Effector memory CD4-positive, alpha-beta T cell (primary cell): ENCODE results near the gene NUP205.

Source experiments
- DNase-seq, 3 donors: peaks; one replicate each; pipeline ENCODE4 v3.0.0-alpha.2; 2020
- H3K27ac ChIP-seq: 2 replicates; pipeline ENCODE4 v1.7.0; 2013; ENCODE audit warnings: mild to moderate bottlenecking, low read length, moderate library complexity; ENCODE audit not compliant: insufficient read depth, poor library complexity, severe bottlenecking
- H3K27me3 ChIP-seq: replicated peaks from 2 replicates; pipeline ENCODE4 v1.7.0; 2013; ENCODE audit warnings: mild to moderate bottlenecking, low read length; ENCODE audit not compliant: insufficient read depth, control insufficient read depth, poor library complexity, severe bottlenecking
- H3K36me3 ChIP-seq: 2 replicates; pipeline ENCODE4 v1.7.0; 2013; ENCODE audit warnings: mild to moderate bottlenecking, low read length, moderate library complexity; ENCODE audit not compliant: control insufficient read depth, insufficient read depth
- H3K4me1 ChIP-seq: 2 replicates; pipeline ENCODE4 v1.7.0; 2013; ENCODE audit warnings: low read length, mild to moderate bottlenecking; ENCODE audit not compliant: control insufficient read depth, insufficient read depth, poor library complexity, severe bottlenecking
- H3K4me3 ChIP-seq: 2 replicates; pipeline ENCODE4 v1.7.0; 2013; ENCODE audit warnings: low read length, low read depth, mild to moderate bottlenecking; ENCODE audit not compliant: insufficient read depth, poor library complexity, severe bottlenecking
- H3K9me3 ChIP-seq: 2 replicates; pipeline ENCODE4 v1.7.0; 2013; ENCODE audit warnings: mild to moderate bottlenecking, low read length, moderate library complexity; ENCODE audit not compliant: control insufficient read depth

NUP205 gene

DNA sequence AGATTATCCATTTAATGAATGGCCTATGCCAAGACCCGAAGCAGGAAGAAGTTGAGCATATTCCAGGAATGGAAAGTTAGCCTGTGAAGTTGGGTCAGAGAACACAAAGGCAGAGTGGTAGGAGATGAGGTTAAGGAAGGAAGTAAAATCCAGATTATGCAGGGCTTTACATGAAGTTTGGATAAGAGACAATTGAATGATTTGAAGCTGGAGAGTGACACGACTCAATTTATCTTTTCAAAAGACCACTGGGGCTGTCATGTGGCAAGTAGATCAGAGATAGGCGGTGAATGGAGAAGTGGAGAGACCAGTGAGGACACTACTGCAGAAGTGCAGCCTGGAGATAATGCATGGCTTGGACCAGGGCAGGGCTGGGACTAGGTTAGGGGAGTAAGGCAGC is 40.7 kb upstream of the NUP205 start:
- Histone ChIP-seq H3K4me1 (no peaks in the 10 kb centered on the region), H3K27me3 (no peaks in the 10 kb centered on the region), H3K9me3 (no peaks in the 10 kb centered on the region), H3K4me3 (no peak overlapping the region), H3K36me3 (no peaks in the 10 kb centered on the region), H3K27ac (no peak overlapping the region)
- no peak for DNase-seq

DNA sequence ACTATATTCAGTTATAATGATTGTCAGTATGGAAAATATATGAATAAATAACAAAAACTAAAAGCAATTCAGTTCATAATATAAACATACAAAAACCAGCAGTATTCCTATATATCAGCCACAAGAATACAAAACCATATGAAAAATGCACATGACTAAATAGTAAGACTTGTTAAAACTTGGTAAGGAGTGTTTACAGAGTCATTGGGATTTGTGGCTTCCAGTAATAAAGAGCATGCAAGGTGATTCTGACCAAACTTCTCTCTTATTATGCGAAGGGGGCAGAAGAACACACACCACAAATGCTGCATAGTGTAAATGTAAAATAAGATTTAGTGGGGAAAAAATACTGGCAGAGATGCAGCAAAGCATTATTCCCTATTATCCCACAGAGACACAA is 39.0 kb upstream of the NUP205 start:
- no peaks in the 10 kb centered on the region for H3K36me3 ChIP-seq
- H3K4me1 ChIP-seq, result no peaks in the 10 kb centered on the region
- no peak for DNase-seq
- no peak overlapping the region for H3K4me3 ChIP-seq
- H3K27me3 ChIP-seq, result no peaks in the 10 kb centered on the region
- no peak overlapping the region for H3K27ac ChIP-seq
- H3K9me3 ChIP-seq, result no peaks in the 10 kb centered on the region

- DNase-seq, result no peak
- no peaks in the 10 kb centered on the region for H3K4me1 ChIP-seq
- H3K27ac ChIP-seq, result no peak overlapping the region
- H3K9me3 ChIP-seq, result no peaks in the 10 kb centered on the region
- H3K36me3 ChIP-seq, result no peaks in the 10 kb centered on the region
- no peaks in the 10 kb centered on the region for H3K27me3 ChIP-seq
- no peak overlapping the region for H3K4me3 ChIP-seq
These were observed 38.5 kb upstream of the NUP205 start for GRCh38 chr7:135519233-135519688.

DNA sequence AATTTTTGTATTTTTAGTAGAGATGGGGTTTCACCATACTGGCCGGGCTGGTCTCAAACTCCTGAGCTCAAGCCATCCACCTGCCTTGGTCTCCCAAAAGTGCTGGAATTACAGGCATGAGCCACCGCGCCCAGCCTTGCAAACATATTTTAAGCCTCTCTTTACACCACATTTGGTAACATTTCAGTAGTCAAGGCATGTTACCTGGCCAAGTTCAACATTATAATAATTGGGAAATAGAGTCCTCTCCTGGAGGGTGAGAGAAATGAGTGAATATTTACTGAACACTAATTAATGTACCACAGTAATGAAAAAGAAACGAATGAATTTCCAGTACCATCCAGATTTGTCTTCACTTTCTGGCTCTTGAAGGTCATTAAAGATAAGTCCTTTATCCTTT is 37.8 kb upstream of the NUP205 start:
- no peaks in the 10 kb centered on the region for H3K27me3 ChIP-seq
- DNase-seq, result no peak
- H3K4me1 ChIP-seq, result no peaks in the 10 kb centered on the region
- no peak overlapping the region for H3K4me3 ChIP-seq
- H3K36me3 ChIP-seq, result no peaks in the 10 kb centered on the region
- H3K27ac ChIP-seq, result no peak overlapping the region
- no peaks in the 10 kb centered on the region for H3K9me3 ChIP-seq

- no peak overlapping the region for H3K27ac ChIP-seq
- no peaks in the 10 kb centered on the region for H3K27me3 ChIP-seq
- no peak for DNase-seq
- no peaks in the 10 kb centered on the region for H3K4me1 ChIP-seq
- no peaks in the 10 kb centered on the region for H3K36me3 ChIP-seq
- no peaks in the 10 kb centered on the region for H3K9me3 ChIP-seq
- no peak overlapping the region for H3K4me3 ChIP-seq
These were observed 35.2 kb upstream of the NUP205 start for GRCh38 chr7:135522509-135522908.

DNA sequence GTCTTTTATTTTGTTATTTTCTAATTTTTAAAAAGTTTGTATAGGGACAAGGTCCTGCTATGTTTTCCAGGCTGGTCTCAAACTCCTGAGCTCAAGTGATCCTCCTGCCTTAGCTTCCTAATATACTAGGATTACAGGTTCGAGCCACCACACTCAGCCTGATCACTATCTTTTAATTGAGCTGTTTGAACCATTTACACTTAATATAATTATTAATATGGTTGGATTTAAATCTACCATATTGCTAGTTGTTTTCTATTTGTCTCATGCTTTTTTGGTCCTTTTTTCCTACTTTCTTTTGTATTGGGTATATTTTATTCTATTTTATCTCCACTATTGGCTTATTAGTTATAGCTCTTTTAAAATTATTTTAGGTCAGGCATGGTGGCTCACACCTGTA is 34.6 kb upstream of the NUP205 start:
- Histone ChIP-seq H3K4me3 (no peak overlapping the region), H3K9me3 (no peaks in the 10 kb centered on the region), H3K27me3 (no peaks in the 10 kb centered on the region), H3K36me3 (no peaks in the 10 kb centered on the region), H3K4me1 (no peaks in the 10 kb centered on the region), H3K27ac (no peak overlapping the region)
- no peak for DNase-seq

DNA sequence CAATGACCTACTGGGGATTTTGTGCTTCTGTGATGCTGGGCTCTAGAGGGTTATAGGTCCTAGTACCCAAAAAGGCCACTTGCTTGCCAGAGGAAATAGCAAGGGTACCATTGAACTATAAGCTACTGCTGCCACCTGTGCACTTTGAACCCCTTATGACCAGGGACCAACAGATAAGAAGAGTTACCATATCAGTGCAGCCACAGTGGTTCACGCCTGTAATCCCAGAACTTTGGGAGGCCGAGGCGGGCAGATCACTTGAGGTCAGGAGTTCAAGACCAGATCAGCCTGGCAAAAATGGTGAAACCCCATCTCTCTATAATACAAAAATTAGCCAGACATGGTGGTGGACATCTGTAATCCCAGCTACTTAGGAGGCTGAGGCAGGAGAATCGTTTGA is 32.3 kb upstream of the NUP205 start:
- H3K27ac ChIP-seq, result no peak overlapping the region
- no peaks in the 10 kb centered on the region for H3K9me3 ChIP-seq
- H3K4me3 ChIP-seq, result no peak overlapping the region
- DNase-seq, result no peak
- H3K36me3 ChIP-seq, result no peaks in the 10 kb centered on the region
- H3K27me3 ChIP-seq, result no peaks in the 10 kb centered on the region
- H3K4me1 ChIP-seq, result no peaks in the 10 kb centered on the region

- Histone ChIP-seq H3K4me3 (no peak overlapping the region), H3K9me3 (no peaks in the 10 kb centered on the region), H3K4me1 (no peaks in the 10 kb centered on the region), H3K27ac (no peak overlapping the region), H3K36me3 (no peaks in the 10 kb centered on the region), H3K27me3 (no peaks in the 10 kb centered on the region)
- DNase-seq, result no peak
These were observed 30.7 kb upstream of the NUP205 start for GRCh38 chr7:135527025-135527424.

DNA sequence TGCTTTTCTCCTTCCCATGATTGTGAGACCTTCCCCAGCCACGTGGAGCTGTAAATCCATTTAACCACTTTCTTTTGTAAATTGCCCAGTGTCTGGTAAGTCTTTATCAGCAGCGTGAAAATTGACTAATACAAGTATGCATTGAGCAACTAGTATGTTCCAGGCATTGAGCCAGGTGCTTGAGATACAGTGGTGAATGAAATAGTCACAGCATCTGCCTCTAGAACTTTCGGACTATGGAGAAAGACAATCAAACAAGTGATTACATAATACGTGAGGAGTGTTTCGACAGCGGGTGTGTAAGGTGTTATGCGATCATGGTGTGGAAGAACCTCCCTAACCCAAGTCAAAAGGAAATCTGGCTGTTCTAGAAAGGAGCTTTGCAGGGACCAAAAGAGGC is 21.6 kb upstream of the NUP205 start:
- H3K9me3 ChIP-seq, result no peaks in the 10 kb centered on the region
- H3K27ac ChIP-seq, result no peak overlapping the region
- no peaks in the 10 kb centered on the region for H3K27me3 ChIP-seq
- H3K4me3 ChIP-seq, result no peak overlapping the region
- H3K36me3 ChIP-seq, result no peaks in the 10 kb centered on the region
- no peaks in the 10 kb centered on the region for H3K4me1 ChIP-seq
- DNase-seq, result no peak

GRCh38 chr7:135537453-135537852 is 20.3 kb upstream of the NUP205 start:
- no peaks in the 10 kb centered on the region for H3K36me3 ChIP-seq
- DNase-seq, result no peak
- H3K27me3 ChIP-seq, result no peaks in the 10 kb centered on the region
- no peak overlapping the region for H3K4me3 ChIP-seq
- no peaks in the 10 kb centered on the region for H3K9me3 ChIP-seq
- no peaks in the 10 kb centered on the region for H3K4me1 ChIP-seq
- no peak overlapping the region for H3K27ac ChIP-seq

DNA sequence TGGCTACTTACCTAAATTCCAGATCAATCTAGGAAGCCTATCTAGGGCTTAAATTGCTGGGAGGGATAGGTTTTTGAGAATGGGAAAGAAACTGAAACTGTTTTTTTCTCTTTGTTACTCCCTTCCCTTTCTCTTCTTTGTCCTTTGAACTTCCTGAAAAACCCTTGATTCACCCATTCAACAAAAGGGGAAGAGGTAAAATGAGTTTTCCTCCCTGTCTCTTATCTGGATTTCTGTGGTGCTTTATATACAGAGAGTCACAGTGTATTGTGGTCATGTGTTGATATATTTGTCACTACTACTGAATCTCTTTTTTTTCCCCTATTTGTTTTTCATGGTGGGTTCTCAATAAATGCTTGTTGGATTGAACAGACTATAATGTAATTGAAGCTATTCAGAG is 19.8 kb upstream of the NUP205 start:
- H3K36me3 ChIP-seq, result no peaks in the 10 kb centered on the region
- no peak overlapping the region for H3K4me3 ChIP-seq
- no peaks in the 10 kb centered on the region for H3K4me1 ChIP-seq
- DNase-seq, result no peak
- no peak overlapping the region for H3K27ac ChIP-seq
- no peaks in the 10 kb centered on the region for H3K27me3 ChIP-seq
- H3K9me3 ChIP-seq, result no peaks in the 10 kb centered on the region
